Measurements from ENCODE around the gene MMP23B. TPM values are rescaled to one million over a fixed set of nuclear protein-coding genes. Genes with fewer than 3 reads are reported as not detected.
"Not testable (repeated sequence)": the region's sequence is repeated elsewhere in the genome, so short reads cannot be mapped to it uniquely, and the experiment has no call there.

Gene MMP23B
- total RNA-seq, 1 donor from 2014 or later = 5.4 TPM

- intact Hi-C loops (cut with DNase I); ATAC-seq: not testable (repeated sequence)
- DNase-seq (ENCODE audit: low spot score) = peak; percentile 31
Measured at GRCh38 chr1:1648265-1648664, 16.3 kb downstream of the MMP23B start.

DNA sequence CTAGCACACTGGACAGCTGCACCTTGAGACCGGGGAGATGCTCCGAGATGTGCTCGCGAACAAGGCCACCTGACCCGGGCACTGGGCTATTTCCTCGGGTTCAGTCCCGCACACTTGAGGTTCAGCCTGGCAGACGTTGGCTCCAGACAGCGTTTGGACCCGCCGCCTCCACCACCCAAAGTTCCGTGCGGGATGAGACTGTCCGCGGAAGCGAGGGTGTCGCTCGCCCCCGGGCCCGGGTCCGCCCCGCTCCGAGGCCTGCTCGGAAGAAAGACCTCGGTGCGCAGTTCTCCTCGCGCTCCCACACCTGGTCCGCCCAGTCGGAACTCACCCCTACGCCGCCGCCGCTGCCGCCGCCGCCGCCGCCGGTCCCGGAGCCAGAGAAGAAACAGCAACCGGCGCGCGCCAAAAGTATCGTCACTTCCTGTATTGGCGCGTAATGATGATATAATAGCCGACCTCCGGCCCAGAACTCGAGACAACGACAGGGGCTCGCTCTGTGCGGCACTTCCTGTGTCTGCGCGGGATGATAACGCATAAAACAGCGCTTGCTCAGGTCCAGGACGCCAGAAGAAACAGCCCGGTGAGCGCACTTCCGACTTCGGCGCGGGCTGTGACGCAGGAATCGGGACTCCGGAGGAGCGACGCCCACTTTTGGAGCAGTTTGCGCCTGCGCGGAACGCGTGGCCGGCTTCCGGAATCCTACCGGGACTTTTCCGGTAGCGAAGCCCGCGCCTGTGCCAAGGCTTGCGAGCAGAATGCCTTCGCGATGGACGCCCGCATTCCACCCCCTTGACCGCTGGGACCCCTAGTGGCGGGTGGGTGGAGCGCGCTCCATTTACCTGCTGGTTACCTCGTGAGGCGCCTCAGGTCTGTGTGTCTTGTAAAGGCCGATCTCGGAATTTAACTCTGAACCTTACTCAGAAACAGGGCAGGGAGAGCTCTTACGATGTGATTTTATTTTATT lies 26.9 kb downstream of the MMP23B start, which contains the start of gene CDK11B:
CDK11B (minus strand) TSS at position 422 of the 967 bp plus-strand sequence. CDS start 1,519 bp downstream, outside the sequence.
- ATAC-seq (peak; percentile 96), DNase-seq (ENCODE audit: low spot score) (peak; percentile 95)
- intact Hi-C loops (cut with DNase I) = not testable (repeated sequence)

GRCh38 chr1:1662392-1662791 lies 30.4 kb downstream of the MMP23B start:
- intact Hi-C loops (cut with DNase I); DNase-seq (ENCODE audit: low spot score): not testable (repeated sequence)
- ATAC-seq = peak; percentile 9

DNA sequence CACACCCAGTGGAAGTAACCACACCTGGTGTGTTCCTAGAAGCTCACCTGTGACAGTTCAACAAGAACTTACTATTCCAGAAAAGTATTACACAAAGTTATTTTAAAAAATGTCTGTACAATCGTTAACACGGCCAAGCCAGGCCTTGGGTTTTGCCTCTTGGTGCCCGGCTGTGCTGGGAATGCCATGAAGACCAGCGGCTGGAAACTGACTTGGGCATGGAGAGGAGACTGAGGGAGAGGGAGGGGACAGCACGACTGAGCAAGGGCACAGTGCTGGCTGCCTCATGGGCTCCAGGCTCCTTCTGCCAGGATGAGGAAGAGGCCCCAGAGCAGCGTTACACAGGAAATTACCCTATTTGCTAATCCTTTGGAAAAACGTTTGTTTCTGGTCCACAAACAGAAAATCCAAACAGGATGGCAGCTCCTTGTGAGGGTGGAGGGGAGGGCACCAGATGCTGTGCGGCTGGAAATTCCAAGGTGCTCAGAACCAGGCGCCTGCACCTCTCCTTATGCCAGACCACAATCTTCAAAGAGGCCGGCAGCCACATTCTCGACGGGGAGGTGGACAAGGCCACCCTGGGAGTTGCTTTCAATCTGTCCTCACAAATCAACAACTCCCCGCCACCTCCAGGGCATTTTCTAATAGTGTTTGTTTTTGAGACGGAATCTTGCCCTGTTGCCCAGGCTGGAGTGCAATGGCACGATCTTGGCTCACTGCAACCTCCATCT lies 31.0 kb downstream of the MMP23B start:
- DNase-seq (ENCODE audit: low spot score) = peak; percentile 53
- intact Hi-C loops (cut with DNase I) = not testable (repeated sequence)

DNA sequence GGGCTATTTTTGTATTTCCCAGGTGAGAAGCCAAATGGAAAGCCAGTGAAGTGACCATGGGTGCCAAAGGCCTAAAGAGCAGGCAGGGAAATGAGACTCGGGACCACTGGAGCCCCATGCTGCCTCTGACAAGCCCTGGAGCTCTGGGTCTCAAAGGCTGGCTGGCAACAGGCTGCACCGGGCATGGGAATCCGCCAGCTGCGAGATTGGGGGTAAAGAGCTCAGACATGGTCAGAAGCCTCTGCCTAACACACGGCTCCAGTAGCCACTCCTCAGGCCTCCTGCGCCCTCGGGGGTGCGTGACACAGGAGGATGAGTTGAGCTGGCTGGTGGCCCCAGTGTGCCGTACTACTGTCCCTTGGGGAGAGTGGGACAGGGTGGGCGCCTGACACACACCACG lies 32.3 kb downstream of the MMP23B start:
- intact Hi-C loops (cut with DNase I); ATAC-seq: not testable (repeated sequence)
- DNase-seq (ENCODE audit: low spot score) = peak; percentile 31

More for the DNA sequence above, 31.0 kb downstream of the MMP23B start:
- not testable (repeated sequence) for ATAC-seq

DNA sequence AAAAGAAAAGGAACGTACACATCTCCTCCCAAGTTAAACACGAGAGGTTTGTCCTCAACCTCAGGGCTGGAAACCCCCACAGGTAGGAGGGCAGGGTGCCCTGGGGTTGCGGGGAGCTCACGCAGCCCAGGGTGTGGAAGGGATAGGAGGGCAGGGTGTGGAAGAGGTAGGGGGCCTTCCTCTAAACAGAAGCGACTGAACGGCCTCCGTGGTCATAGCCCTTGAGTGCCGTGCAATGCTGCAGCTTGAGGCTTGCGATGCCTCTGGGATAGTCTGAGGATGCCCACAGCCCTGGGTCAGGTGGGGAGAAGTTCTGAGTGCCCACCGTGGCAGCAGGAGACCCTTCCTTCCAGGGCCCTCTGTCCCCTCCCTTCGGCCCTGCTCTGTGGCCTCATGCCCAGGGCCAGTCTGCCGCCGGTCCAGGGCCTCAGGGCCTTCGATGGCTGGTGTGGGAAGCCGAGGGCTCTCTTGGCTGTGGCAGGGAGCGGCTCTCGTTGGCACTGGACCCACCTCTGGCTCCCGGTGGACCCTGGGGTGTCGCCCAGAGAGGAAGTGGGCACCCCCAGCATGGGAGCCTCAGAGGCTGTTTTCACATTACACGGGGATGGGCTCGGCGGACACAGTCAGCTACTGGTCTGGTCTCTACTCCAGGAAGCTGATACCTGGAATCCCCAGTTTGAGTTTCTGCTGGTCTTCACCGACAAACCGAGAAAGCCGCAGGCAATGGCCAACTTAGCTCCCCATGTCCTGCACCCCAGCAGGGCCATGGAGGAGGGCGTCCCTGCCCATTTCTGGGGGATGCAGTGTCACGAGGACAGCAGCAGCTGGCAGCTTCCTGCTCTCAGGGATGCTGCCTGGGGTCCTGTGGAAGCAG lies 33.2 kb downstream of the MMP23B start:
- ATAC-seq = no peak
- peak; percentile 54 for DNase-seq (ENCODE audit: low spot score)
- intact Hi-C loops (cut with DNase I) = no loop called here

DNA sequence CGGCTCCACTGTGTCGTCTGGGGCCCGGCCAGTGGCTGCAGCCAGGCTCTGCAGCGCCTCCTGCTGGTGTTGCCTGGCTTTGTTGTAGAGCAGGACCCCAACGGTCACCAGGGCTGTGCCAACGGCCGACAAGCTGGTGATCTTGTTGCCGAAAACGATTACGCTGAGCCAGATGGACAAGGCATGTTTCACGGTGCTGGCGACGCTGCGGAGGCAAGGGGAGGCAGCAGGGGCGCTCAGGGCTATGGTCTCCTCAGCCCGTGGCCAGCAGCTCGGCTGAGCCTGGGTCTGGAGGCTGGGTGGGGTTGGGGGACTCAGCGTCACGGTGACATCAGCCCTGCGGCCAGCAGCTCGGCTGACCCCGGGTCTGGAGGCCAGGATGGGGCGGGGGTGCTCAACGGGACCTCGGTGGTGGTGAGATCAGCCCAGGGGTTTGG lies 33.9 kb downstream of the MMP23B start:
- peak; percentile 56 for DNase-seq (ENCODE audit: low spot score)
- ATAC-seq = no peak
- intact Hi-C loops (cut with DNase I) = no loop called here

DNA sequence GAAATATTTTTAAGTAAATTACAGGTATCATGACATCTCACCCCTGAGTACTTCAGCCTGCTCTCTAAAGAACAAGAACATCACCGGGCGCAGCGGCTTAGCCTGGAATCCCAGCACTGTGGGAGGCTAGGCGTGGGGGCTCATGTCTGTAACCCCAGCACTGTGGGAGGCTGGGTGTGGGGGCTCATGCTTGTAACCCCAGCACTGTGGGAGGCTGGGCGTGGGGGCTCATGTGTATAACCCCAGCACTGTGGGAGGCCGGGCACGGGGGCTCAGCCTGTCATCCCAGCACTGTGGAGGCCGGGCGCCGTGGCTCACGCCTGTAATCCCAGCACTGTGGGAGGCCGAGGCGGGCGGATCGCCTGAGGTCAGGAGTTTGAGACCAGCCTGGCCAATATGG lies 34.6 kb downstream of the MMP23B start:
- intact Hi-C loops (cut with DNase I) = no loop called here
- no peak for ATAC-seq

GRCh38 chr1:1669468-1670440 lies 37.8 kb downstream of the MMP23B start:
- intact Hi-C loops (cut with DNase I) = no loop called here
- DNase-seq (ENCODE audit: low spot score) (peak; percentile 49), ATAC-seq (no peak)

More for the DNA sequence above, 34.6 kb downstream of the MMP23B start:
- DNase-seq (ENCODE audit: low spot score) = peak; percentile 55

- ATAC-seq (no peak), DNase-seq (ENCODE audit: low spot score) (peak; percentile 39)
- intact Hi-C loops (cut with DNase I) = no loop called here
Measured at GRCh38 chr1:1670866-1671265, 38.9 kb downstream of the MMP23B start.

- DNase-seq (ENCODE audit: low spot score) = peak; percentile 54
- intact Hi-C loops (cut with DNase I) = no loop called here
- ATAC-seq = no peak
Measured at GRCh38 chr1:1671365-1672119, 39.6 kb downstream of the MMP23B start.

GRCh38 chr1:1672181-1672965 lies 40.4 kb downstream of the MMP23B start:
- no peak for ATAC-seq
- intact Hi-C loops (cut with DNase I) = no loop called here
- no peak for DNase-seq (ENCODE audit: low spot score)

GRCh38 chr1:1674806-1675205 lies 42.8 kb downstream of the MMP23B start:
- ATAC-seq; intact Hi-C loops (cut with DNase I): not testable (repeated sequence)
- peak; percentile 38 for DNase-seq (ENCODE audit: low spot score)

GRCh38 chr1:1675218-1675617 lies 43.2 kb downstream of the MMP23B start:
- intact Hi-C loops (cut with DNase I); ATAC-seq: not testable (repeated sequence)
- peak; percentile 17 for DNase-seq (ENCODE audit: low spot score)

- ATAC-seq; intact Hi-C loops (cut with DNase I): not testable (repeated sequence)
- peak; percentile 30 for DNase-seq (ENCODE audit: low spot score)
Measured at GRCh38 chr1:1676087-1676486, 44.1 kb downstream of the MMP23B start.

Data from sciatic nerve (tissue), 2 donors.